ENCODE measurements around the gene ROCK1.

ROCK1 gene

GRCh38 chr18:21109936-21110712, 1.5 kb downstream of the ROCK1 start:
- DNase-seq (ENCODE audit: low read depth, low spot score) = no peak

- no peak for DNase-seq (ENCODE audit: low read depth, low spot score)
These were observed 5.7 kb downstream of the ROCK1 start for GRCh38 chr18:21105936-21106335.

- DNase-seq (ENCODE audit: low read depth, low spot score) = no peak
These were observed 10.4 kb downstream of the ROCK1 start for GRCh38 chr18:21101172-21101571.

GRCh38 chr18:21100678-21101077, 10.9 kb downstream of the ROCK1 start:
- no peak for DNase-seq (ENCODE audit: low read depth, low spot score)

- no peak for DNase-seq (ENCODE audit: low read depth, low spot score)
These were observed 11.5 kb downstream of the ROCK1 start for GRCh38 chr18:21100146-21100545.

- no peak for DNase-seq (ENCODE audit: low read depth, low spot score)
These were observed 12.2 kb downstream of the ROCK1 start for GRCh38 chr18:21099442-21099841.

- no peak for DNase-seq (ENCODE audit: low read depth, low spot score)
These were observed 14.9 kb downstream of the ROCK1 start for GRCh38 chr18:21096760-21097159.

GRCh38 chr18:21093133-21093532, 18.5 kb downstream of the ROCK1 start:
- no peak for DNase-seq (ENCODE audit: low read depth, low spot score)

GRCh38 chr18:21090680-21091079, 20.9 kb downstream of the ROCK1 start:
- DNase-seq (ENCODE audit: low read depth, low spot score) = no peak

- no peak for DNase-seq (ENCODE audit: low read depth, low spot score)
These were observed 25.9 kb downstream of the ROCK1 start for GRCh38 chr18:21085579-21086166.

GRCh38 chr18:21084511-21085078, 27.0 kb downstream of the ROCK1 start:
- DNase-seq (ENCODE audit: low read depth, low spot score) = no peak

GRCh38 chr18:21083017-21083416, 28.6 kb downstream of the ROCK1 start:
- DNase-seq (ENCODE audit: low read depth, low spot score) = no peak

- no peak for DNase-seq (ENCODE audit: low read depth, low spot score)
These were observed 30.2 kb downstream of the ROCK1 start for GRCh38 chr18:21081426-21081825.

GRCh38 chr18:21080576-21080975, 31.0 kb downstream of the ROCK1 start:
- DNase-seq (ENCODE audit: low read depth, low spot score) = no peak

GRCh38 chr18:21074336-21075323, 37.0 kb downstream of the ROCK1 start:
- no peak for DNase-seq (ENCODE audit: low read depth, low spot score)

- DNase-seq (ENCODE audit: low read depth, low spot score) = no peak
These were observed 38.4 kb downstream of the ROCK1 start for GRCh38 chr18:21073180-21073579.

- DNase-seq (ENCODE audit: low read depth, low spot score) = no peak
These were observed 40.5 kb downstream of the ROCK1 start for GRCh38 chr18:21071071-21071470.

GRCh38 chr18:21069468-21069867, 42.1 kb downstream of the ROCK1 start:
- no peak for DNase-seq (ENCODE audit: low read depth, low spot score)

GRCh38 chr18:21064347-21064746, 47.3 kb downstream of the ROCK1 start:
- DNase-seq (ENCODE audit: low read depth, low spot score) = no peak

GRCh38 chr18:21063011-21063410, 48.6 kb downstream of the ROCK1 start:
- DNase-seq (ENCODE audit: low read depth, low spot score) = no peak

- no peak for DNase-seq (ENCODE audit: low read depth, low spot score)
These were observed 54.5 kb downstream of the ROCK1 start for GRCh38 chr18:21057112-21057511.

GRCh38 chr18:21056545-21056944, 55.1 kb downstream of the ROCK1 start:
- no peak for DNase-seq (ENCODE audit: low read depth, low spot score)

All from brain pericyte (primary cell).